ENCODE data around the gene POLR3B. TPM values are rescaled to one million over a fixed set of nuclear protein-coding genes. Genes with fewer than 3 reads are reported as not detected.

POLR3B gene
- total RNA-seq, 1 donor from 2014 or later = 24.1 TPM

- no peak for DNase-seq
Observed at GRCh38 chr12:106415134-106415533, 57.6 kb downstream of the POLR3B start.

- DNase-seq = no peak
Observed at GRCh38 chr12:106416273-106416672, 58.7 kb downstream of the POLR3B start.

- DNase-seq = no peak
Observed at GRCh38 chr12:106417926-106418910, 60.7 kb downstream of the POLR3B start.

GRCh38 chr12:106418970-106419369 lies 61.4 kb downstream of the POLR3B start:
- DNase-seq = no peak

- no peak for DNase-seq
Observed at GRCh38 chr12:106423291-106423690, 65.7 kb downstream of the POLR3B start.

- DNase-seq = peak; percentile 55
Observed at GRCh38 chr12:106425061-106425702, 67.6 kb downstream of the POLR3B start.

- no peak for DNase-seq
Observed at GRCh38 chr12:106427917-106428316, 70.4 kb downstream of the POLR3B start.

- peak; percentile 88 for DNase-seq
Observed at GRCh38 chr12:106428384-106428783, 70.8 kb downstream of the POLR3B start.

GRCh38 chr12:106429043-106429552 lies 71.5 kb downstream of the POLR3B start:
- peak; percentile 21 for DNase-seq

GRCh38 chr12:106429636-106430035 lies 72.1 kb downstream of the POLR3B start:
- DNase-seq = no peak

- DNase-seq = no peak
Observed at GRCh38 chr12:106431839-106432411, 74.4 kb downstream of the POLR3B start.

- no peak for DNase-seq
Observed at GRCh38 chr12:106433055-106433454, 75.5 kb downstream of the POLR3B start.

- no peak for DNase-seq
Observed at GRCh38 chr12:106434526-106434925, 77.0 kb downstream of the POLR3B start.

GRCh38 chr12:106436164-106436563 lies 78.6 kb downstream of the POLR3B start:
- DNase-seq = no peak

GRCh38 chr12:106442575-106442974 lies 85.0 kb downstream of the POLR3B start:
- no peak for DNase-seq

GRCh38 chr12:106445053-106445452 lies 87.5 kb downstream of the POLR3B start:
- DNase-seq = no peak

GRCh38 chr12:106445959-106446358 lies 88.4 kb downstream of the POLR3B start:
- DNase-seq = no peak

- no peak for DNase-seq
Observed at GRCh38 chr12:106446419-106447092, 89.0 kb downstream of the POLR3B start.

GRCh38 chr12:106452309-106452708 lies 94.8 kb downstream of the POLR3B start:
- no peak for DNase-seq

- DNase-seq = no peak
Observed at GRCh38 chr12:106455111-106455510, 97.6 kb downstream of the POLR3B start.

- DNase-seq = no peak
Observed at GRCh38 chr12:106459124-106459523, 101.6 kb downstream of the POLR3B start.

- DNase-seq = no peak
Observed at GRCh38 chr12:106459534-106459933, 102.0 kb downstream of the POLR3B start.

All from tongue (tissue), 2 donors.